T1000 (cell line): Measurements from ENCODE around the gene VCX2.
"Not testable (repeated sequence)": the region's sequence is repeated elsewhere in the genome, so short reads cannot be mapped to it uniquely, and the experiment has no call there.

ENCODE experiments used
- DNase-seq: peaks from one replicate; lab custom pipeline; 2025; ENCODE audit warnings: mixed read lengths; lab: John Stamatoyannopoulos, UW

VCX2 gene

GRCh38 chrX:8122538-8122937 is 48.5 kb downstream of the VCX2 start:
- no peak for DNase-seq

- not testable (repeated sequence) for DNase-seq
Observed at GRCh38 chrX:8121391-8121790, 49.7 kb downstream of the VCX2 start.
